A549 (cell line): ENCODE data around the gene TBC1D1. TPM values are rescaled to one million over a fixed set of nuclear protein-coding genes. Genes with fewer than 3 reads are reported as not detected.

Experiments used
- ATAC-seq, 2 experiments: fragments of 200-7000 bp in 1 of 2; fragments of >200 bp in 1 of 2; cut with Nextera tagmentation in 1 of 2; cut with Tn5 transposase in 1 of 2; 3 replicates each; pipeline versions ENCODE4 v1.8.0 to v1.9.1; 2018 to 2020; ENCODE audit warnings: mild to moderate bottlenecking in 1 of 2, moderate library complexity in 1 of 2
- CTCF ChIA-PET: fragments of 300-600 bp; sonication (Branson Sonifier 250); formaldehyde crosslinking; extraction: SDS; loops from one replicate; lab custom pipeline; 2021; ENCODE audit warnings: antibody characterized with exemption, inconsistent platforms; lab: Yijun Ruan, JAX
- POLR2A ChIA-PET: fragments of 350-600 bp; formaldehyde crosslinking; extraction: SDS; loops from one replicate; lab custom pipeline; 2021; ENCODE audit warnings: antibody characterized with exemption, inconsistent platforms; lab: Yijun Ruan, JAX
- DNase-seq, 2 experiments: peaks; one replicate each; pipeline versions ENCODE4 v3.0.0 to v3.0.0-alpha.2; 2011 to 2016; ENCODE audit warnings: low read depth in 1 of 2, low spot score in 1 of 2
- FAIRE-seq: peaks from 2 replicates; lab custom pipeline; 2011; peaks lifted over from hg19 to GRCh38; lab: Jason Lieb, UNC
- H3K27ac ChIP-seq, 2 experiments: fragments of >200 bp; sonication (Bioruptor Twin); formaldehyde crosslinking; 3 replicates each; pipeline ENCODE4 v1.5.1; 2016 to 2017
- H3K4me1 ChIP-seq: fragments of >200 bp; sonication (Bioruptor Twin); formaldehyde crosslinking; 3 replicates; pipeline ENCODE4 v1.6.1; 2016
- H3K4me2 ChIP-seq: fragments of >200 bp; sonication (Bioruptor Twin); formaldehyde crosslinking; 3 replicates; pipeline ENCODE4 v1.6.1; 2016
- H3K4me3 ChIP-seq: fragments of >200 bp; sonication (Bioruptor Twin); formaldehyde crosslinking; 3 replicates; pipeline ENCODE4 v1.5.1; 2016
- H3K9me3 ChIP-seq: fragments of >200 bp; sonication (Bioruptor Twin); formaldehyde crosslinking; 3 replicates; pipeline ENCODE4 v1.6.1; 2016
- BHLHE40 ChIP-seq: IDR thresholded peaks from 2 replicates; pipeline ENCODE4 v1.6.1; 2012; ENCODE audit warnings: low read depth, low read length, inconsistent platforms
- CBX2 ChIP-seq: fragments of 200-600 bp; sonication (generic); IDR thresholded peaks from 2 replicates; pipeline ENCODE4 v1.6.1; 2016; ENCODE audit warnings: low read depth, mild to moderate bottlenecking, borderline replicate concordance
- CBX8 ChIP-seq: fragments of 200-600 bp; sonication (generic); IDR thresholded peaks from 2 replicates; pipeline ENCODE4 v1.6.1; 2016
- CEBPB ChIP-seq, 2 experiments: fragments of >200 bp in 1 of 2; sonication (Bioruptor Twin) in 1 of 2; formaldehyde crosslinking in 1 of 2; IDR thresholded peaks; 2 replicates each; pipeline ENCODE4 v1.6.1; 2012 to 2016
- E2F6 ChIP-seq: IDR thresholded peaks from 2 replicates; pipeline ENCODE4 v1.6.1; 2012; ENCODE audit warnings: low read depth, borderline replicate concordance
- ESRRA ChIP-seq: fragments of 150-350 bp; IDR thresholded peaks from 2 replicates; pipeline ENCODE4 v1.6.1; 2014; ENCODE audit warnings: mild to moderate bottlenecking, low read length, borderline replicate concordance
- FOSL2 ChIP-seq, 2 experiments: fragments of 450-650 bp in 1 of 2; fragments of >200 bp in 1 of 2; sonication (Bioruptor Twin) in 1 of 2; formaldehyde crosslinking; IDR thresholded peaks; 2 replicates each; pipeline versions ENCODE4 v1.5.0 to v1.6.1; 2016 to 2020; ENCODE audit warnings: mild to moderate bottlenecking in 1 of 2, moderate library complexity in 1 of 2
- FOXS1 ChIP-seq: fragments of 250-450 bp; sonication (Bioruptor Pico); IDR thresholded peaks from 2 replicates; pipeline ENCODE4 v1.5.0; 2020; ENCODE audit warnings: mild to moderate bottlenecking, moderate library complexity
- GATA3 ChIP-seq: IDR thresholded peaks from 2 replicates; pipeline ENCODE4 v1.6.1; 2012; ENCODE audit warnings: borderline replicate concordance
- HEYL ChIP-seq: fragments of 250-450 bp; sonication (Bioruptor Pico); IDR thresholded peaks from 2 replicates; pipeline ENCODE4 v1.8.0; 2021; ENCODE audit warnings: mild to moderate bottlenecking, moderate library complexity
- HOXB13 ChIP-seq: fragments of 250-450 bp; sonication (Bioruptor Pico); IDR thresholded peaks from 2 replicates; pipeline ENCODE4 v1.5.0; 2020; ENCODE audit warnings: low read depth, mild to moderate bottlenecking, moderate library complexity
- HOXB5 ChIP-seq: fragments of 250-450 bp; sonication (Bioruptor Pico); IDR thresholded peaks from 2 replicates; pipeline ENCODE4 v1.5.0; 2020; ENCODE audit warnings: mild to moderate bottlenecking, moderate library complexity
- JUN ChIP-seq, 2 experiments: fragments of >200 bp; sonication (Bioruptor Twin); formaldehyde crosslinking; IDR thresholded peaks; 2 replicates in 1 of 2; 3 replicates in 1 of 2; pipeline ENCODE4 v1.6.1; 2016 to 2017
- JUNB ChIP-seq: fragments of >200 bp; sonication (Bioruptor Twin); formaldehyde crosslinking; IDR thresholded peaks from 2 replicates; pipeline ENCODE4 v1.6.1; 2016
- KDM1A ChIP-seq: fragments of 200-600 bp; sonication (generic); IDR thresholded peaks from 2 replicates; pipeline ENCODE4 v1.6.1; 2016; ENCODE audit warnings: low read depth, mild to moderate bottlenecking
- MAX ChIP-seq: IDR thresholded peaks from 2 replicates; pipeline ENCODE4 v1.6.1; 2012
- MYC ChIP-seq: IDR thresholded peaks from 2 replicates; pipeline ENCODE4 v1.6.1; 2012; ENCODE audit warnings: mild to moderate bottlenecking, inconsistent platforms, low read length, improper control_type of control experiment, borderline replicate concordance
- PBX3 ChIP-seq: IDR thresholded peaks from 2 replicates; pipeline ENCODE4 v1.6.1; 2012
- RARB ChIP-seq: fragments of 250-450 bp; sonication (Bioruptor Pico); IDR thresholded peaks from 2 replicates; pipeline ENCODE4 v1.8.0; 2021; ENCODE audit warnings: mild to moderate bottlenecking, moderate library complexity
- RCOR1 ChIP-seq: fragments of 150-350 bp; IDR thresholded peaks from 2 replicates; pipeline ENCODE4 v1.6.1; 2014; ENCODE audit warnings: antibody characterized with exemption, low read length, low read depth
- RFX5 ChIP-seq: fragments of 450-650 bp; IDR thresholded peaks from 2 replicates; pipeline ENCODE4 v1.7.1; 2014; ENCODE audit warnings: antibody characterized with exemption, mild to moderate bottlenecking, moderate library complexity
- RNF2 ChIP-seq: fragments of 200-600 bp; sonication (generic); IDR thresholded peaks from 2 replicates; pipeline ENCODE4 v1.6.1; 2016; ENCODE audit warnings: low read depth, mild to moderate bottlenecking, antibody characterized with exemption, moderate library complexity, borderline replicate concordance
- SREBF2 ChIP-seq: fragments of 450-650 bp; IDR thresholded peaks from 2 replicates; pipeline ENCODE4 v1.6.1; 2014; ENCODE audit warnings: mild to moderate bottlenecking, moderate library complexity
- TFCP2L1 ChIP-seq: fragments of 250-450 bp; sonication (Bioruptor Pico); IDR thresholded peaks from 2 replicates; pipeline ENCODE4 v1.5.0; 2021; ENCODE audit warnings: mild to moderate bottlenecking
- ZC3H11A ChIP-seq: fragments of 450-650 bp; IDR thresholded peaks from 2 replicates; pipeline ENCODE4 v1.6.1; 2014; ENCODE audit warnings: antibody characterized with exemption, mild to moderate bottlenecking
- ZNF302 ChIP-seq: fragments of 250-450 bp; sonication (Bioruptor Pico); IDR thresholded peaks from 2 replicates; pipeline ENCODE4 v1.9.0; 2021; ENCODE audit warnings: inconsistent platforms, mild to moderate bottlenecking, moderate library complexity
- ZSCAN20 ChIP-seq: fragments of 250-450 bp; sonication (Bioruptor Pico); IDR thresholded peaks from 2 replicates; pipeline ENCODE4 v1.8.0; 2022; ENCODE audit warnings: mild to moderate bottlenecking, moderate library complexity
- WGBS: methylation state at CpG from one replicate; pipeline ENCODE4 v1.1.6; 2017; ENCODE audit errors: missing lambda C conversion rate; 5-methylcytosine and 5-hydroxymethylcytosine counted together
- polyA plus RNA-seq, 4 experiments: library from polyadenylated mRNA; depleted of rRNA in 3 of 4; stranded (reverse); fragments of >200 nt; fragmentation: RNase III in 1 of 4; extraction: RNeasy Plus Mini Kit Qiagen cat#74134 plus additional on column Dnase treatment in 1 of 4; gene quantifications; 2 replicates in 3 of 4; 3 replicates in 1 of 4; pipeline ENCODE4 v1.2.3, GENCODE V29; 2011 to 2017
- TF ChIP-seq, protein P1 (sequence below): fragments of >200 bp; sonication (Bioruptor Twin); formaldehyde crosslinking; IDR thresholded peaks from 3 replicates; pipeline ENCODE4 v1.6.1; 2016
- TF ChIP-seq, protein P2 (sequence below): fragments of 250-450 bp; sonication (Bioruptor Pico); IDR thresholded peaks from 2 replicates; pipeline ENCODE4 v1.5.0; 2021; ENCODE audit warnings: mild to moderate bottlenecking, moderate library complexity, borderline replicate concordance
- TF ChIP-seq, protein P3 (sequence below): fragments of >200 bp; sonication (Bioruptor Twin); formaldehyde crosslinking; IDR thresholded peaks from 3 replicates; pipeline ENCODE4 v1.5.1; 2016

The TBC1D1 gene
- polyA plus RNA-seq, 2 of the 4 experiments (the other 2 are of a cell fraction), result 26.5 to 28.5 TPM

- Histone ChIP-seq H3K4me3 (no peak overlapping the region), H3K27ac (no peak overlapping the region), H3K9me3 (no peaks in the 10 kb centered on the region), H3K4me2 (no peak overlapping the region), H3K4me1 (no peaks in the 10 kb centered on the region)
- no peak for ATAC-seq
- FAIRE-seq, result no peak
- POLR2A ChIA-PET, result no interaction called here
- 63% methylated on average over 3 of the region's 3 CpGs for WGBS
- CTCF ChIA-PET, result interaction anchor here (1.1 to 1.5 kb wide), 2 partner anchors 11 to 70 kb away, joined by 3 to 4 read pairs; no protein-coding TSS in a partner anchor
- DNase-seq, result no peak
- TF ChIP-seq PBX3, result no peak
- TF ChIP-seq, protein P1, sequence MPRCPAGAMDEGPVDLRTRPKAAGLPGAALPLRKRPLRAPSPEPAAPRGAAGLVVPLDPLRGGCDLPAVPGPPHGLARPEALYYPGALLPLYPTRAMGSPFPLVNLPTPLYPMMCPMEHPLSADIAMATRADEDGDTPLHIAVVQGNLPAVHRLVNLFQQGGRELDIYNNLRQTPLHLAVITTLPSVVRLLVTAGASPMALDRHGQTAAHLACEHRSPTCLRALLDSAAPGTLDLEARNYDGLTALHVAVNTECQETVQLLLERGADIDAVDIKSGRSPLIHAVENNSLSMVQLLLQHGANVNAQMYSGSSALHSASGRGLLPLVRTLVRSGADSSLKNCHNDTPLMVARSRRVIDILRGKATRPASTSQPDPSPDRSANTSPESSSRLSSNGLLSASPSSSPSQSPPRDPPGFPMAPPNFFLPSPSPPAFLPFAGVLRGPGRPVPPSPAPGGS, result no peak
- TF ChIP-seq MYC, result no peak
- no peak for TF ChIP-seq JUNB
- no peak for TF ChIP-seq BHLHE40
- no peak for TF ChIP-seq ESRRA
- TF ChIP-seq, protein P2, sequence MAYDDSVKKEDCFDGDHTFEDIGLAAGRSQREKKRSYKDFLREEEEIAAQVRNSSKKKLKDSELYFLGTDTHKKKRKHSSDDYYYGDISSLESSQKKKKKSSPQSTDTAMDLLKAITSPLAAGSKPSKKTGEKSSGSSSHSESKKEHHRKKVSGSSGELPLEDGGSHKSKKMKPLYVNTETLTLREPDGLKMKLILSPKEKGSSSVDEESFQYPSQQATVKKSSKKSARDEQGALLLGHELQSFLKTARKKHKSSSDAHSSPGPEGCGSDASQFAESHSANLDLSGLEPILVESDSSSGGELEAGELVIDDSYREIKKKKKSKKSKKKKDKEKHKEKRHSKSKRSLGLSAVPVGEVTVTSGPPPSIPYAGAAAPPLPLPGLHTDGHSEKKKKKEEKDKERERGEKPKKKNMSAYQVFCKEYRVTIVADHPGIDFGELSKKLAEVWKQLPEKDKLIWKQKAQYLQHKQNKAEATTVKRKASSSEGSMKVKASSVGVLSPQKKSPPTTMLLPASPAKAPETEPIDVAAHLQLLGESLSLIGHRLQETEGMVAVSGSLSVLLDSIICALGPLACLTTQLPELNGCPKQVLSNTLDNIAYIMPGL, result no peak
- TF ChIP-seq HOXB5 (CRISPR knock-in tag), result no peak
- no peak for TF ChIP-seq RARB (CRISPR knock-in tag)
- no peak for TF ChIP-seq ZC3H11A
- TF ChIP-seq KDM1A, result no peak
- no peak for TF ChIP-seq JUN (IDR thresholded peaks at IDR 0.05)
- TF ChIP-seq MAX, result no peak
- TF ChIP-seq CEBPB (IDR thresholded peaks at IDR 0.05), result no peak
- no peak for TF ChIP-seq HOXB13 (CRISPR knock-in tag)
- no peak for TF ChIP-seq HEYL (CRISPR knock-in tag)
- no peak for TF ChIP-seq FOSL2 (IDR thresholded peaks at IDR 0.05)
- TF ChIP-seq FOSL2 (CRISPR knock-in tag; IDR thresholded peaks at IDR 0.05), result no peak
- TF ChIP-seq RNF2, result no peak
- TF ChIP-seq FOXS1 (CRISPR knock-in tag), result no peak
These were observed 75.2 kb downstream of the TBC1D1 start for GRCh38 chr4:37966044-37966443.

- ChIA-PET CTCF (interaction anchor here (1.0 kb wide), 1 partner anchor 11 kb away, joined by 3 read pairs; no protein-coding TSS in a partner anchor), POLR2A (no interaction called here)
- DNase-seq, result no peak
- FAIRE-seq, result no peak
- no peak overlapping the region for H3K4me2 ChIP-seq
- no peak for ATAC-seq
- TF ChIP-seq CBX8 (no peak), ZNF302 (no peak), KDM1A (no peak), TFCP2L1 (CRISPR knock-in tag) (no peak), RFX5 (no peak), RCOR1 (no peak), GATA3 (no peak), RARB (CRISPR knock-in tag) (no peak), RNF2 (no peak), CEBPB (IDR thresholded peaks at IDR 0.05) (no peak), SREBF2 (no peak), ESRRA (no peak), E2F6 (no peak), MYC (no peak), HOXB5 (CRISPR knock-in tag) (no peak), PBX3 (no peak), CBX2 (no peak), ZSCAN20 (no peak), BHLHE40 (no peak)
- TF ChIP-seq, protein P3, sequence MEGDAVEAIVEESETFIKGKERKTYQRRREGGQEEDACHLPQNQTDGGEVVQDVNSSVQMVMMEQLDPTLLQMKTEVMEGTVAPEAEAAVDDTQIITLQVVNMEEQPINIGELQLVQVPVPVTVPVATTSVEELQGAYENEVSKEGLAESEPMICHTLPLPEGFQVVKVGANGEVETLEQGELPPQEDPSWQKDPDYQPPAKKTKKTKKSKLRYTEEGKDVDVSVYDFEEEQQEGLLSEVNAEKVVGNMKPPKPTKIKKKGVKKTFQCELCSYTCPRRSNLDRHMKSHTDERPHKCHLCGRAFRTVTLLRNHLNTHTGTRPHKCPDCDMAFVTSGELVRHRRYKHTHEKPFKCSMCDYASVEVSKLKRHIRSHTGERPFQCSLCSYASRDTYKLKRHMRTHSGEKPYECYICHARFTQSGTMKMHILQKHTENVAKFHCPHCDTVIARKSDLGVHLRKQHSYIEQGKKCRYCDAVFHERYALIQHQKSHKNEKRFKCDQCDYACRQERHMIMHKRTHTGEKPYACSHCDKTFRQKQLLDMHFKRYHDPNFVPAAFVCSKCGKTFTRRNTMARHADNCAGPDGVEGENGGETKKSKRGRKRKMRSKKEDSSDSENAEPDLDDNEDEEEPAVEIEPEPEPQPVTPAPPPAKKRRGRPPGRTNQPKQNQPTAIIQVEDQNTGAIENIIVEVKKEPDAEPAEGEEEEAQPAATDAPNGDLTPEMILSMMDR, result no peak
- H3K9me3 ChIP-seq, result no peaks in the 10 kb centered on the region
- H3K27ac ChIP-seq, result no peak overlapping the region
- no peaks in the 10 kb centered on the region for H3K4me1 ChIP-seq
- 26% methylated on average over 5 of the region's 5 CpGs for WGBS
- H3K4me3 ChIP-seq, result no peak overlapping the region
These were observed 76.9 kb downstream of the TBC1D1 start for GRCh38 chr4:37967736-37968135.
